H1 (cell line): ENCODE data around the gene PKP1. TPM values are rescaled to one million over a fixed set of nuclear protein-coding genes. Genes with fewer than 3 reads are reported as not detected.

Experiments used
- CTCF ChIA-PET: fragments of 300-600 bp; sonication (Branson Sonifier 250); formaldehyde crosslinking; loops from one replicate; lab custom pipeline; 2021; ENCODE audit not compliant: partially characterized antibody; lab: Charles Lee
- POLR2A ChIA-PET: fragments of 300-600 bp; sonication (Branson Sonifier 250); formaldehyde crosslinking; loops from one replicate; lab custom pipeline; 2021; ENCODE audit warnings: inconsistent platforms; ENCODE audit not compliant: partially characterized antibody; lab: Charles Lee
- DNase-seq, 2 experiments: peaks; one replicate each; pipeline versions ENCODE4 v3.0.0 to v3.0.0-alpha.2; 2010 to 2022; ENCODE audit warnings: low spot score in 2 of 2, low read depth in 1 of 2, mixed read lengths in 1 of 2
- FAIRE-seq: peaks from 2 replicates; lab custom pipeline; 2011; peaks lifted over from hg19 to GRCh38; lab: Jason Lieb, UNC
- H2AFZ ChIP-seq: 2 replicates; pipeline ENCODE4 v1.8.1; 2012; ENCODE audit warnings: low read length, inconsistent platforms
- H2AK5ac ChIP-seq: 2 replicates; pipeline ENCODE4 v1.6.1; 2013; ENCODE audit warnings: low read depth, low read length
- H2BK120ac ChIP-seq: replicated peaks from 2 replicates; pipeline ENCODE3; 2013; ENCODE audit warnings: low read depth, low read length, inconsistent platforms
- H2BK12ac ChIP-seq: 2 replicates; pipeline ENCODE4 v1.6.1; 2013; ENCODE audit warnings: low read depth, low read length
- H2BK15ac ChIP-seq: 2 replicates; pipeline ENCODE4 v1.6.1; 2013; ENCODE audit warnings: low read length
- H2BK20ac ChIP-seq: 2 replicates; pipeline ENCODE4 v1.6.1; 2013; ENCODE audit warnings: low read length
- H2BK5ac ChIP-seq: 2 replicates; pipeline ENCODE4 v1.6.1; 2013; ENCODE audit warnings: low read depth, low read length
- H3K14ac ChIP-seq: 2 replicates; pipeline ENCODE4 v1.6.1; 2013; ENCODE audit warnings: inconsistent platforms; ENCODE audit not compliant: insufficient read length
- H3K18ac ChIP-seq: 2 replicates; pipeline ENCODE4 v1.6.1; 2013; ENCODE audit warnings: low read length; ENCODE audit errors: extremely low read depth
- H3K23ac ChIP-seq: 2 replicates; pipeline ENCODE4 v1.6.1; 2013; ENCODE audit warnings: inconsistent platforms; ENCODE audit not compliant: insufficient read length
- H3K23me2 ChIP-seq: 2 replicates; pipeline ENCODE4 v1.6.1; 2013; ENCODE audit warnings: low read depth, low read length
- H3K27ac ChIP-seq: 2 replicates; pipeline ENCODE4 v1.6.1; 2011; ENCODE audit warnings: low read depth, low read length, inconsistent platforms
- H3K27me3 ChIP-seq, 4 experiments: replicated peaks in 1 of 4; 1 replicate in 1 of 4; 2 replicates in 3 of 4; pipeline versions ENCODE4 v1.6.1 to v1.8.1; 2011 to 2013; ENCODE audit warnings: low read length in 3 of 4, mild to moderate bottlenecking in 3 of 4, inconsistent platforms in 2 of 4, mixed read lengths in 2 of 4, moderate library complexity in 1 of 4; ENCODE audit not compliant: control insufficient read depth in 3 of 4, insufficient read depth in 3 of 4; ENCODE audit errors: extremely low read depth in 1 of 4
- H3K36me3 ChIP-seq, 4 experiments: 2 replicates each; pipeline versions ENCODE4 v1.6.1 to v1.8.1; 2011 to 2013; ENCODE audit warnings: mild to moderate bottlenecking in 4 of 4, low read length in 3 of 4, moderate library complexity in 2 of 4, control low read depth in 1 of 4, inconsistent platforms in 1 of 4; ENCODE audit not compliant: insufficient read depth in 4 of 4, control insufficient read depth in 2 of 4
- H3K4ac ChIP-seq: replicated peaks from 2 replicates; pipeline ENCODE3; 2013; ENCODE audit warnings: low read length, low read depth, mixed read lengths, inconsistent platforms; ENCODE audit not compliant: insufficient read length
- H3K4me1 ChIP-seq, 4 experiments: replicated peaks in 1 of 4; 1 replicate in 1 of 4; 2 replicates in 3 of 4; pipeline versions ENCODE4 v1.6.1 to v1.8.1; 2011 to 2013; ENCODE audit warnings: low read length in 3 of 4, inconsistent platforms in 2 of 4, mixed read lengths in 1 of 4; ENCODE audit not compliant: insufficient read depth in 4 of 4, control insufficient read depth in 3 of 4
- H3K4me2 ChIP-seq, 2 experiments: 2 replicates each; pipeline versions ENCODE4 v1.6.1 to v1.8.1; 2011 to 2013; ENCODE audit warnings: low read depth in 2 of 2, low read length in 2 of 2, control low read depth in 1 of 2, inconsistent platforms in 1 of 2, mild to moderate bottlenecking in 1 of 2; ENCODE audit not compliant: insufficient read depth in 1 of 2
- H3K4me3 ChIP-seq, 4 experiments: fragments of 200-600, 300-600 bp in 1 of 4; sonication (generic), shearing (Covaris generic), sonication (Bioruptor Twin) in 1 of 4; 2 replicates each; pipeline versions ENCODE4 v1.5.1 to v1.8.1; 2011 to 2016; ENCODE audit warnings: low read length in 4 of 4, low read depth in 3 of 4, control low read depth in 2 of 4, inconsistent platforms in 2 of 4, mild to moderate bottlenecking in 2 of 4, mixed read lengths in 1 of 4, moderate library complexity in 1 of 4; ENCODE audit not compliant: insufficient read depth in 2 of 4; ENCODE audit errors: extremely low read depth in 1 of 4
- H3K56ac ChIP-seq: replicated peaks from 2 replicates; pipeline ENCODE3; 2013; ENCODE audit warnings: low read depth, mild to moderate bottlenecking, mixed read lengths, low read length, inconsistent platforms; ENCODE audit not compliant: insufficient read length
- H3K79me1 ChIP-seq: 2 replicates; pipeline ENCODE4 v1.6.1; 2013; ENCODE audit warnings: low read depth, low read length, control low read depth
- H3K79me2 ChIP-seq, 2 experiments: 2 replicates each; pipeline versions ENCODE4 v1.6.1 to v1.8.1; 2012 to 2013; ENCODE audit warnings: low read length in 2 of 2, mild to moderate bottlenecking in 2 of 2, inconsistent platforms in 1 of 2; ENCODE audit not compliant: insufficient read depth in 2 of 2, control insufficient read depth in 1 of 2
- H3K9ac ChIP-seq, 4 experiments: replicated peaks in 1 of 4; 1 replicate in 1 of 4; 2 replicates in 3 of 4; pipeline versions ENCODE4 v1.6.1 to v1.8.1; 2011 to 2013; ENCODE audit warnings: low read depth in 3 of 4, low read length in 3 of 4, control low read depth in 2 of 4, mild to moderate bottlenecking in 2 of 4, moderate library complexity in 2 of 4, inconsistent platforms in 1 of 4; ENCODE audit errors: extremely low read depth in 1 of 4
- H3K9me3 ChIP-seq, 2 experiments: 2 replicates each; pipeline versions ENCODE4 v1.6.1 to v1.8.1; 2012 to 2013; ENCODE audit warnings: mild to moderate bottlenecking in 2 of 2, moderate library complexity in 2 of 2, control low read depth in 1 of 2, inconsistent platforms in 1 of 2, low read depth in 1 of 2, low read length in 1 of 2, mixed read lengths in 1 of 2; ENCODE audit not compliant: insufficient read depth in 2 of 2
- H4K20me1 ChIP-seq, 2 experiments: replicated peaks in 1 of 2; 2 replicates each; pipeline versions ENCODE3 to v1.8.1; 2011 to 2013; ENCODE audit warnings: inconsistent platforms in 2 of 2, low read length in 2 of 2, mild to moderate bottlenecking in 1 of 2; ENCODE audit not compliant: insufficient read depth in 2 of 2, control insufficient read depth in 1 of 2
- H4K5ac ChIP-seq: 2 replicates; pipeline ENCODE4 v1.6.1; 2013; ENCODE audit warnings: low read length, low read depth, mixed read lengths, inconsistent platforms; ENCODE audit not compliant: insufficient read length
- H4K8ac ChIP-seq: 2 replicates; pipeline ENCODE4 v1.8.0; 2013; ENCODE audit warnings: mild to moderate bottlenecking, moderate library complexity, low read length, inconsistent platforms; ENCODE audit not compliant: insufficient read depth; ENCODE audit errors: extremely low read depth
- H4K91ac ChIP-seq: replicated peaks from 2 replicates; pipeline ENCODE3; 2013; ENCODE audit warnings: low read length, mixed read lengths, inconsistent platforms; ENCODE audit not compliant: insufficient read length
- CREB1 ChIP-seq: IDR thresholded peaks from 2 replicates; pipeline ENCODE4 v1.6.1; 2012; ENCODE audit warnings: inconsistent platforms
- HDAC6 ChIP-seq: IDR thresholded peaks from one replicate; pipeline ENCODE4 v1.7.1; 2012; ENCODE audit warnings: low read depth, mild to moderate bottlenecking, inconsistent platforms, low read length, moderate library complexity
- NANOG ChIP-seq: IDR thresholded peaks from 2 replicates; pipeline ENCODE4 v1.6.1; 2011; ENCODE audit warnings: low read length, low read depth, mild to moderate bottlenecking, inconsistent platforms; ENCODE audit not compliant: insufficient read depth, poor library complexity, severe bottlenecking
- RNF2 ChIP-seq: fragments of 200-900, 300-1000 bp; sonication (generic); IDR thresholded peaks from 2 replicates; pipeline ENCODE4 v1.7.1; 2016; ENCODE audit warnings: borderline replicate concordance, low read depth, mild to moderate bottlenecking, antibody characterized with exemption, low read length; ENCODE audit not compliant: poor library complexity, severe bottlenecking; ENCODE audit errors: missing control alignments
- SIX5 ChIP-seq: IDR thresholded peaks from 2 replicates; pipeline ENCODE4 v1.6.1; 2011; ENCODE audit warnings: mild to moderate bottlenecking, low read depth, low read length
- WGBS, 2 experiments: shearing (Covaris generic) in 1 of 2; methylation state at CpG; one replicate each; pipeline versions ENCODE4 v1.1.6 to v1.1.7; 2013 to 2015; ENCODE audit warnings: low lambda C conversion rate in 2 of 2, mixed read lengths in 2 of 2, inconsistent platforms in 1 of 2, low coverage in 1 of 2, missing lambda C conversion rate in 1 of 2; ENCODE audit not compliant: insufficient replicate concordance in 2 of 2, insufficient coverage in 1 of 2, insufficient read length in 1 of 2; ENCODE audit errors: extremely low coverage in 1 of 2, missing lambda C conversion rate in 1 of 2; 5-methylcytosine and 5-hydroxymethylcytosine counted together
- polyA plus RNA-seq, 7 experiments: library from polyadenylated mRNA; depleted of rRNA in 3 of 7; stranded (reverse) in 5 of 7; unstranded in 2 of 7; fragments of >200 nt in 5 of 7; fragments of 200-250 nt in 2 of 7; gene quantifications; 1 replicate in 5 of 7; 2 replicates in 1 of 7; 4 replicates in 1 of 7; pipeline versions ENCODE4 v1.2.1 to v1.2.3, GENCODE V29; 2011 to 2013; ENCODE audit warnings: missing spikeins in 2 of 7, mixed read lengths in 2 of 7
- total RNA-seq: library from RNA; stranded (reverse); fragmentation: NEBNext Ultra II Directional; extraction: Animal tissue kit (Norgen Biotek cat#: 25700); gene quantifications from 2 replicates; pipeline ENCODE4 v1.2.1, GENCODE V29; 2021

The PKP1 gene
- total and polyA plus RNA-seq, 2 of the 8 experiments (the other 6 are each of a cell fraction or from before 2014, with no cell fraction given): 0.21 to 0.95 TPM

- Histone ChIP-seq H4K20me1 (no peaks in the 10 kb centered on the region), H2BK120ac (peak overlapping the region; percentile 85), H3K36me3 (no peaks in the 10 kb centered on the region), H3K23ac (no peak overlapping the region), H3K79me1 (no peaks in the 10 kb centered on the region; the same call in 1 of the 2 replicates), H3K56ac (no peak overlapping the region), H3K9me3 (no peaks in the 10 kb centered on the region), H4K5ac (no peak overlapping the region), H2BK15ac (peak overlapping the region; percentile 99; the same call in 1 of the 2 replicates), H3K14ac (no peak overlapping the region), H3K9ac (no peak overlapping the region), H2BK20ac (peak overlapping the region; percentile 99), H3K79me2 (no peaks in the 10 kb centered on the region), H2BK5ac (peak overlapping the region; percentile 94; the same call in 1 of the 2 replicates), H2AFZ (no peak overlapping the region; the same call in 1 of the 2 replicates), H3K27ac (no peak overlapping the region), H3K4me2 (peak overlapping the region in 1 of 2 experiments; percentile 21; a peak in 1 of 4 replicates), H3K4ac (peak overlapping the region; percentile 87), H4K91ac (peak overlapping the region; percentile 95), H3K4me3 (no peak overlapping the region), H3K18ac (peak overlapping the region; percentile 99), H3K23me2 (peaks cover 2% of the 10 kb centered on the region; the same call in 1 of the 2 replicates), H3K4me1 (peaks cover 9 to 40% (median 28%) of the 10 kb centered on the region in 4 experiments), H4K8ac (no peak overlapping the region), H2BK12ac (peak overlapping the region; percentile 99), H3K27me3 (no peaks in the 10 kb centered on the region), H2AK5ac (peak overlapping the region; percentile 86)
- FAIRE-seq: no peak
- POLR2A ChIA-PET: interaction anchor here (1.2 to 6.5 kb wide), 3 partner anchors 14 to 35 kb away, joined by 5 to 49 read pairs (median 9); no protein-coding TSS in a partner anchor
- WGBS, 2 experiments: 85% methylated on average over 7 of the region's 7 CpGs; no CpG with 5 or more reads in 1 of the 2 experiments
- CTCF ChIA-PET: interaction anchor here (0.7 to 17.6 kb wide), 13 partner anchors 8 to 138 kb away, joined by 3 to 371 read pairs (median 6); partner anchors contain the start of gene LAD1
- no peak for TF ChIP-seq SIX5
- no peak for TF ChIP-seq CREB1
- TF ChIP-seq RNF2: no peak
- no peak for TF ChIP-seq NANOG
- no peak for TF ChIP-seq HDAC6
- no peak for DNase-seq
Observed at GRCh38 chr1:201374364-201374763, 91.1 kb downstream of the PKP1 start.
